A375 (cell line): ENCODE results near the gene SCGB1D2. TPM values are rescaled to one million over a fixed set of nuclear protein-coding genes. Genes with fewer than 3 reads are reported as not detected.

ENCODE experiments used
- total RNA-seq: library from RNA; depleted of rRNA; stranded (reverse); fragments of >200 nt; shearing (Covaris generic); gene quantifications from 2 replicates; pipeline ENCODE4 v1.2.3, GENCODE V29; 2014; rRNA removed

The SCGB1D2 gene
- not detected in 2 replicates for total RNA-seq

GRCh38 chr11:62242021-62242420 is at the start of gene SCGB1D2:
Gene SCGB1D2 (plus strand): TSS chr11:62242239. CDS start chr11:62242308, 69 bp downstream.

DNA sequence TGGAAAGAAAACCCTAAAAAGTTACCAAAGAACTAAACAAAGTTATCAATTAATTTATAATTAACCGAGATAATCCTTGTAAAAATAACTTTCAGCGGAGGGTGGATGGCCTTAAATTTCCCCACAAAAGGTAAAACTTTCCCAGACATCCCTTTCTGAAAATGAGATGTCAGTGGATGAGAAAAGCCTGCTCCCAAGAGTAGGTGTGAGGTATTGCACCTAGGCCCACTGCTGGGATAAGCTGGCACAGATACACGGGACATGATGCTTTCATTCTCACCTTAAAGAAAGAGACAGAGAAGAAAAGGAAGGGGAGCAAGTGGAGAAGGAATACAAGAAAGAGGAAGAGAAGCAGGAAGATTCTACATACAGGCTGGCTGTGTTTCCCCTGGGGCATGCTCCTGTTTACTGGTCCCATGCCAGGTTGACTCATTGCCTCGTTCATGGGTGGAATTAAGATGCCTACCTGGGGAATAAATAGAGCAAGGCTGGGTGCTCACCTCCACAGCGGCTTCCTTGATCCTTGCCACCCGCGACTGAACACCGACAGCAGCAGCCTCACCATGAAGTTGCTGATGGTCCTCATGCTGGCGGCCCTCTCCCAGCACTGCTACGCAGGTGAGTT is 27.7 kb downstream of the SCGB1D2 start, which contains the start of gene SCGB2A2:
Gene SCGB2A2 (plus strand): TSS at position 505 of the 625 bp plus-strand sequence. CDS start 59 bp downstream, at position 564.

Other genes with a start within 250 kb of the SCGB1D2 start
- gene INCENP, start 118.2 kb upstream of the SCGB1D2 start, total RNA-seq, result 95.3 and 112 TPM in 2 replicates
- not detected in 2 replicates for gene SCGB1D1, start 52.0 kb upstream of the SCGB1D2 start, total RNA-seq
- not detected in 2 replicates for gene SCGB2A1, start 33.6 kb upstream of the SCGB1D2 start, total RNA-seq
- not detected in 2 replicates for gene SCGB2A2, start 27.9 kb downstream of the SCGB1D2 start, total RNA-seq
- gene SCGB1D4, start 56.8 kb downstream of the SCGB1D2 start, total RNA-seq, result not detected in 2 replicates
- 15.8 and 22.9 TPM in 2 replicates for gene ASRGL1, start 95.2 kb downstream of the SCGB1D2 start, total RNA-seq
- gene SCGB1A1, start 176.8 kb downstream of the SCGB1D2 start, total RNA-seq, result not detected in 2 replicates